HS-27A (cell line): Measurements from ENCODE around the gene EPOP.
"Not testable (repeated sequence)": the region's sequence is repeated elsewhere in the genome, so short reads cannot be mapped to it uniquely, and the experiment has no call there.

ENCODE experiments used
- DNase-seq: peaks from one replicate; pipeline ENCODE4 v3.0.0-alpha.2; 2012; ENCODE audit warnings: low read depth, missing footprints

EPOP gene

DNA sequence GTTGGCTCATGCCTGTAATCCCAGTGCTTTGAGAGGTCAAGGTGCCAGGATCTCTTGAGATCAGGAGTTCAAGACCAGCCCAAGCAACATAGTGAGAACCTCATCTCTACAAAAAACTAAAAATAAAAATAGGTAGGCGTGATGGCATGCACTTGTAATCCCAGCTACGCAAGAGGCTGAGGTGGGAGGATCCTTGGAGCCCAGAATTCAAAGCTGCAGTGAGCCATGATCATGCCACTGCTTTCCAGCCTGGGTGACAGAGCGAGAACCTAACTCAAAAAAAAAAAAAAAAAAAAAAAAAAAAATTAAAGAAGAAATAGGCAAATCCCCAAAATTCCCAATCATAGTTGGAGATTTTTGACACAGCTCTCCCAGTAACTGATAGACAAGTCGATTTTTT is 36.8 kb downstream of the EPOP start:
- DNase-seq, result no peak

DNA sequence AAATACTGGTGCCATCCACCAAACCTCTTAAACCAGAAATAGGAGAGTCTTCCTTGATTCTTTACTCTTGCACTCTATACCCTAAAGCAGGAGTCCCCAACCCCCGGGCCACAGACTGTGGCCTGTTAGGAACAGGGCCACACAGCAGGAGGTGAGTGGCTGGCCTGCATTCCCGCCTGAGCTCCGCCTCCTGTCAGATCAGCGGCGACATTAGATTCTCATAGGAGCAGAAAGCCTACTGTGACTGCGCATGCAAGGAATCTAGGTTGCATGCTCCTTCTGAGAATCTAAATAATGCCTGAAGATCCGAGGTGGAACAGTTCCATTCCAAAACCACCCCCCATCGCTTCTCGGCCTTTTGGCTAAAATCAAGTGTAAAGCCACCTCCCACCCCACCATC is 38.7 kb downstream of the EPOP start:
- no peak for DNase-seq

GRCh38 chr17:38632334-38632733 is 42.4 kb downstream of the EPOP start:
- no peak for DNase-seq

DNA sequence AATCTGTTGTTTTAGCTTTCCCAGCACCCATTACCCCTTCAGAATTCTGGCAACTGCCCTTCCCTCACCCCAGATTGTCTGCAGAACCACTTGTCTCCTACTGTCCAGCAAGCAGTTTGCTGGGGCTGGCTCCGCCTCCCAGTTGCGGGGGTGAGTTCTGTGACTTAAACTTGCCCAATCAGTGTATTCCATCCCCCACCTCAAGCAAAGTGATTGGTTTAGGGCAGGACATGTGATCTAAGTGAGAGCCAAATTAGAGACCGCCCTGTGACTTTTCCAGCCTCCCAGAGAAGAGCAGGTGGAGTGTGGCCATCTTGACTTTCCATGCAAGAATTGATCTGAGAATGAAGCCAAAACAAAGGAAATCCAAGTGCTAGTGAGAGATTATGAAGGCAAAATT is 46.3 kb downstream of the EPOP start:
- DNase-seq, result no peak

GRCh38 chr17:38627957-38628356 is 46.8 kb downstream of the EPOP start:
- DNase-seq, result no peak

DNA sequence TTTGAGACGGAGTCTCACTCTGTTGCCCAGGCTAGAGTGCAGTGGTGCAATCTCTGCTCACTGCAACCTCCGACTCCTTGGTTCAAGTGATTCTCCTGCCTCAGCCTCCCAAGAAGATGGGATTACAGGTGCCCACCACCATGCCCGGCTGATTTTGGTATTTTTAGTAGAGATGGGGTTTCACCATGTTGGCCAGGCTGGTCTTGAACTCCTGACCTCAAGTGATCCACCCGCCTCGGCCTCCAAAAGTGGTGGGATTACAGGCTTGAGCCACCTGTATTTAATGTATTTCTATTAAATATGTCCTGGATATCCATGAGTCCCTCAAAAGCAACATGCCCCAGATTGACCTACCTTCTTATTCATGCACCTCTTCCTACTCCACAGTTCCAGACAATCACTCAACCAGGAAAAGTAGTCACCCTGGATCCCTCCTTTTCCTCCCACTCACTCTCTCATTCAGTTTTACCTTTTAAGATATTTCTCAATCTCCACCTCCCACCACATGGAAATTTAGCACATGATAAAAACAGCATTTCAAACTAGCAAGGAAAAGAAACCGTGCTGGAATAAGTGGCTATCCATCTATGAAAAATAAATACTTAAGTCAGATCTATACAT is 48.0 kb downstream of the EPOP start:
- DNase-seq, result not testable (repeated sequence)

- no peak for DNase-seq
These were observed 49.3 kb downstream of the EPOP start for GRCh38 chr17:38625482-38625881.

DNA sequence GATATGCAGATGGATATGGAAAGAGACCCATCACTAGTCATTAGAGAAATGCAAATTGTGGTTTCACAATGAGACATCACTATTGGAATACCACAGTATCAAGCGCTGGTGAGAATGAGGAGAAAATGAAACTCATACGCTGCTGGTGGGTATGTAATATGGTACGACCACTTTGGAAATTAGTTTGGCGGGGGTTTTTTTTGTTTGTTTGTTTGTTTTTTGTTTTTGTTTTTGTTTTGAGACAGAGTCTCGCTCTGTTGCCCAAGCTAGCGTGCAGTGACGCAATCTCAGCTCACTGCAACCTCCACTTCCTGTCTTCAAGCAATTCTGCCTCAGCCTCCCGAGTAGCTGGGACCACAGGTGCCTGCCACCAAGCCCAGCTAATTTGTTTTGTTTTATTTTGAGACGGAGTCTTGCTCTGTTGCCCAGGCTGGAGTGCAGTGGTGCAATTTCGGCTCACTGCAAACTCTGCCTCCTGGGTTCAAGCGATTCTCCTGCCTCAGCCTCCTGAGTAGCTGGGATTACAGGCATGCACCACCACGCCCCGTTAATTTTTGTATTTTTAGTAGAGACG is 49.9 kb downstream of the EPOP start:
- not testable (repeated sequence) for DNase-seq
